Calu3 (cell line): ENCODE data around the gene RABGAP1. TPM values are rescaled to one million over a fixed set of nuclear protein-coding genes. Genes with fewer than 3 reads are reported as not detected.
A peak's percentile ranks its signal among the peaks of the same experiment; 100 is the strongest.

Source experiments
- Bru-seq: library from RNA; stranded (reverse); fragments of 400-500 nt; gene quantifications from one replicate; lab custom pipeline; 2021; lab: Mats Ljungman, UMichigan
- BruChase-seq, 2 experiments: library from RNA; stranded (reverse); fragments of 400-500 nt; gene quantifications; one replicate each; lab custom pipeline; 2021; lab: Mats Ljungman, UMichigan
- BruUV-seq: library from RNA; stranded (reverse); fragments of 400-500 nt; replicated peaks from 2 replicates; lab custom pipeline; 2021; lab: Mats Ljungman, UMichigan
- CTCF ChIA-PET: fragments of 300-600 bp; sonication (Branson Sonifier 250); formaldehyde crosslinking; loops from one replicate; lab custom pipeline; 2022; ENCODE audit warnings: antibody characterized with exemption; lab: Charles Lee
- DNase-seq: peaks from one replicate; pipeline ENCODE4 v3.0.0; 2022
- H3K27ac Mint-ChIP-seq: one replicate; pipeline ENCODE4 v1.8.0; 2022; ENCODE audit warnings: mixed read lengths; ENCODE audit not compliant: unreplicated experiment
- H3K27me3 Mint-ChIP-seq: one replicate; pipeline ENCODE4 v1.8.0; 2022; ENCODE audit warnings: mixed read lengths; ENCODE audit not compliant: unreplicated experiment
- H3K36me3 Mint-ChIP-seq: one replicate; pipeline ENCODE4 v1.8.0; 2022; ENCODE audit warnings: mild to moderate bottlenecking, moderate library complexity, mixed read lengths; ENCODE audit not compliant: insufficient read depth, unreplicated experiment
- H3K4me1 Mint-ChIP-seq: one replicate; pipeline ENCODE4 v1.8.0; 2022; ENCODE audit warnings: mild to moderate bottlenecking, low read depth, mixed read lengths; ENCODE audit not compliant: unreplicated experiment
- H3K4me3 Mint-ChIP-seq: one replicate; pipeline ENCODE4 v1.8.0; 2022; ENCODE audit warnings: mild to moderate bottlenecking, low read depth, moderate library complexity, mixed read lengths; ENCODE audit not compliant: unreplicated experiment
- H3K9me3 Mint-ChIP-seq: one replicate; pipeline ENCODE4 v1.8.0; 2022; ENCODE audit warnings: low read depth, mixed read lengths; ENCODE audit not compliant: unreplicated experiment
- CTCF ChIP-seq: fragments of 200-600 bp; IDR thresholded peaks from one replicate; pipeline ENCODE4 v1.8.0; 2022; ENCODE audit warnings: antibody characterized with exemption; ENCODE audit not compliant: unreplicated experiment
- intact Hi-C: fragments of 100-400 bp; cut with micrococcal nuclease; formaldehyde crosslinking; loops from one replicate; pipeline ENCODE4 v1.10.0; 2022; ENCODE audit not compliant: unreplicated experiment
- long read RNA-seq: library from polyadenylated mRNA; stranded (forward); transcript quantifications from one replicate; pipeline ENCODE4 v2.0.0, GENCODE V29; 2022
- total RNA-seq: library from RNA; stranded (reverse); gene quantifications from 2 replicates; pipeline ENCODE4 v1.2.3, GENCODE V29; 2022

Gene RABGAP1
- total RNA-seq (55.7 and 57.9 TPM in 2 replicates), Bru-seq, nascent RNA (percentile 90 among the genes with signal in this experiment), BruChase-seq, experiment 1, labeled RNA remaining after a 6-hour chase (percentile 80 among the genes with signal in this experiment), BruChase-seq, experiment 2, labeled RNA remaining after a 2-hour chase (percentile 80 among the genes with signal in this experiment)
- long read RNA-seq, full-length matches to known transcripts, result 4 of 25 reads
- long read RNA-seq, partial matches to known transcripts, result 9 of 25 reads
- long read RNA-seq, other reads (novel, unspliced or antisense), result 12 of 25 reads

- no peak for TF ChIP-seq CTCF
- peaks cover 35% of the 10 kb centered on the region for H3K36me3 Mint-ChIP-seq
- CTCF ChIA-PET, result interaction anchor here (0.8 to 1.3 kb wide), 3 partner anchors 10 to 40 kb away, joined by 3 to 7 read pairs (median 3); partner anchors contain the start of gene ZBTB26
- H3K4me1 Mint-ChIP-seq, result peaks cover 19% of the 10 kb centered on the region
- DNase-seq, result peak; percentile 95
- no peaks in the 10 kb centered on the region for H3K9me3 Mint-ChIP-seq
- BruUV-seq, result no TSS peak
- peak within 1 kb of the TSS; percentile 83 for H3K4me3 Mint-ChIP-seq
- peak within 1 kb of the TSS; percentile 86 for H3K27ac Mint-ChIP-seq
- no peaks in the 10 kb centered on the region for H3K27me3 Mint-ChIP-seq
- intact Hi-C loops, result no loop called here
Measured at GRCh38 chr9:122940749-122941581, at the start of gene RABGAP1. TSS of gene RABGAP1 (plus strand) at chr9:122941020. CDS start at chr9:122957060, 16,040 bp downstream.

- H3K27ac Mint-ChIP-seq, result no peak overlapping the region
- no peaks in the 10 kb centered on the region for H3K27me3 Mint-ChIP-seq
- BruUV-seq, result no TSS peak
- peaks cover 7% of the 10 kb centered on the region for H3K36me3 Mint-ChIP-seq
- CTCF ChIA-PET, result no interaction called here
- H3K9me3 Mint-ChIP-seq, result no peaks in the 10 kb centered on the region
- no peak overlapping the region for H3K4me3 Mint-ChIP-seq
- intact Hi-C loops, result no loop called here
- DNase-seq, result no peak
- TF ChIP-seq CTCF, result no peak
- H3K4me1 Mint-ChIP-seq, result no peaks in the 10 kb centered on the region
Measured at GRCh38 chr9:122897969-122898368, 42.9 kb upstream of the RABGAP1 start.

GRCh38 chr9:122900791-122901190, 40.0 kb upstream of the RABGAP1 start:
- H3K36me3 Mint-ChIP-seq, result peaks cover 15% of the 10 kb centered on the region
- no peak overlapping the region for H3K4me3 Mint-ChIP-seq
- H3K27me3 Mint-ChIP-seq, result no peaks in the 10 kb centered on the region
- CTCF ChIA-PET, result interaction anchor here (0.9 kb wide), 1 partner anchor 40 kb away, joined by 3 read pairs; the partner anchor contains the start of gene RABGAP1
- H3K4me1 Mint-ChIP-seq, result no peaks in the 10 kb centered on the region
- BruUV-seq, result no TSS peak
- intact Hi-C loops, result no loop called here
- no peaks in the 10 kb centered on the region for H3K9me3 Mint-ChIP-seq
- no peak overlapping the region for H3K27ac Mint-ChIP-seq
- TF ChIP-seq CTCF, result no peak
- DNase-seq, result no peak

- H3K27ac Mint-ChIP-seq, result peak overlapping the region; percentile 57
- no peaks in the 10 kb centered on the region for H3K9me3 Mint-ChIP-seq
- intact Hi-C loops, result no loop called here
- no peaks in the 10 kb centered on the region for H3K27me3 Mint-ChIP-seq
- BruUV-seq, result no TSS peak
- peaks cover 20% of the 10 kb centered on the region for H3K36me3 Mint-ChIP-seq
- peak; percentile 27 for DNase-seq
- peak overlapping the region; percentile 76 for H3K4me3 Mint-ChIP-seq
- no peaks in the 10 kb centered on the region for H3K4me1 Mint-ChIP-seq
- CTCF ChIA-PET, result no interaction called here
- TF ChIP-seq CTCF, result no peak
Measured at GRCh38 chr9:122904466-122904822, 36.4 kb upstream of the RABGAP1 start.
